Measurements from ENCODE around the gene CDC25A. TPM values are rescaled to one million over a fixed set of nuclear protein-coding genes. Genes with fewer than 3 reads are reported as not detected.
A peak's percentile ranks its signal among the peaks of the same experiment; 100 is the strongest.

Gene CDC25A
- total RNA-seq, 1 donor from 2014 or later: 2.6 TPM

- H3K9me3 Mint-ChIP-seq (ENCODE audit: low read depth): no peaks in the 10 kb centered on the region
- no peak for DNase-seq (ENCODE audit: low spot score)
- H3K4me3 Mint-ChIP-seq (ENCODE audit: unreplicated experiment): peak overlapping the region; percentile 80
- TF ChIP-seq CTCF (IDR thresholded peaks at IDR 0.05): no peak
- H3K27ac Mint-ChIP-seq (ENCODE audit: unreplicated experiment): peak overlapping the region; percentile 83
- no peaks in the 10 kb centered on the region for H3K27me3 Mint-ChIP-seq (ENCODE audit: low read depth)
- H3K4me1 Mint-ChIP-seq (ENCODE audit: low read depth): peaks cover 12% of the 10 kb centered on the region
- H3K36me3 Mint-ChIP-seq (ENCODE audit: low read depth): peaks cover 6% of the 10 kb centered on the region
Observed at GRCh38 chr3:48187579-48188265, 495 bp downstream of the CDC25A start.

DNA sequence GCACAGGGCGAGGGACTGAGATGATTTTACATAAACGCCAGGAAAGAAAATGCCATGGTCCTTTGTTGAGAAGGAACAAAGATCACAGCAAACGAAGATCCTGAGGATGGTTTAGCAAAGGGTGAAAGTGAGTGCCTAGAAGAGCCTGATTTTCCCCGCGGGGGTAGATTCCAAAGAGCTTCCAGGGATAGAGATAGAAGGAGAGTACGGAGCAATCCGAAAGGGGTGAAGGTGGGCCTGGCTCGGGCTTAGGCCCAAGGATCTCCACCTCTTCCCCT, 977 bp downstream of the CDC25A start:
- Mint-ChIP-seq H3K36me3 (ENCODE audit: low read depth) (peaks cover 10% of the 10 kb centered on the region), H3K4me1 (ENCODE audit: low read depth) (peaks cover 12% of the 10 kb centered on the region), H3K4me3 (ENCODE audit: unreplicated experiment) (peak overlapping the region; percentile 76), H3K27me3 (ENCODE audit: low read depth) (no peaks in the 10 kb centered on the region), H3K27ac (ENCODE audit: unreplicated experiment) (peak overlapping the region; percentile 79), H3K9me3 (ENCODE audit: low read depth) (no peaks in the 10 kb centered on the region)
- DNase-seq (ENCODE audit: low spot score): no peak
- no peak for TF ChIP-seq CTCF (IDR thresholded peaks at IDR 0.05)

GRCh38 chr3:48186631-48187300, 1.5 kb downstream of the CDC25A start:
- H3K4me1 Mint-ChIP-seq (ENCODE audit: low read depth): peaks cover 12% of the 10 kb centered on the region
- no peak for DNase-seq (ENCODE audit: low spot score)
- no peaks in the 10 kb centered on the region for H3K27me3 Mint-ChIP-seq (ENCODE audit: low read depth)
- no peaks in the 10 kb centered on the region for H3K9me3 Mint-ChIP-seq (ENCODE audit: low read depth)
- H3K4me3 Mint-ChIP-seq (ENCODE audit: unreplicated experiment): peak overlapping the region; percentile 76
- peak overlapping the region; percentile 79 for H3K27ac Mint-ChIP-seq (ENCODE audit: unreplicated experiment)
- H3K36me3 Mint-ChIP-seq (ENCODE audit: low read depth): peaks cover 11% of the 10 kb centered on the region
- no peak for TF ChIP-seq CTCF (IDR thresholded peaks at IDR 0.05)

- no peak overlapping the region for H3K4me3 Mint-ChIP-seq (ENCODE audit: unreplicated experiment)
- no peak for TF ChIP-seq CTCF (IDR thresholded peaks at IDR 0.05)
- peaks cover 12% of the 10 kb centered on the region for H3K4me1 Mint-ChIP-seq (ENCODE audit: low read depth)
- H3K27ac Mint-ChIP-seq (ENCODE audit: unreplicated experiment): no peak overlapping the region
- H3K9me3 Mint-ChIP-seq (ENCODE audit: low read depth): no peaks in the 10 kb centered on the region
- H3K27me3 Mint-ChIP-seq (ENCODE audit: low read depth): no peaks in the 10 kb centered on the region
- no peak for DNase-seq (ENCODE audit: low spot score)
- peaks cover 19% of the 10 kb centered on the region for H3K36me3 Mint-ChIP-seq (ENCODE audit: low read depth)
Observed at GRCh38 chr3:48185129-48185528, 3.1 kb downstream of the CDC25A start.

GRCh38 chr3:48184299-48184698, 3.9 kb downstream of the CDC25A start:
- Mint-ChIP-seq H3K36me3 (ENCODE audit: low read depth) (peaks cover 19% of the 10 kb centered on the region), H3K4me3 (ENCODE audit: unreplicated experiment) (no peak overlapping the region), H3K27ac (ENCODE audit: unreplicated experiment) (no peak overlapping the region), H3K27me3 (ENCODE audit: low read depth) (no peaks in the 10 kb centered on the region), H3K9me3 (ENCODE audit: low read depth) (no peaks in the 10 kb centered on the region), H3K4me1 (ENCODE audit: low read depth) (peaks cover 12% of the 10 kb centered on the region)
- no peak for DNase-seq (ENCODE audit: low spot score)
- no peak for TF ChIP-seq CTCF (IDR thresholded peaks at IDR 0.05)
